HepG2 (cell line): Measurements from ENCODE around the gene ZMYND8. TPM values are rescaled to one million over a fixed set of nuclear protein-coding genes. Genes with fewer than 3 reads are reported as not detected.
A peak's percentile ranks its signal among the peaks of the same experiment; 100 is the strongest.

Experiments used
- CC2D1A ChIP-seq: sonication (generic); formaldehyde crosslinking; IDR thresholded peaks from 2 replicates; pipeline ENCODE4 v1.8.1; 2023; ENCODE audit warnings: mild to moderate bottlenecking, missing genetic modification reagents
- CHD2 ChIP-seq: IDR thresholded peaks from 2 replicates; pipeline ENCODE4 v1.6.1; 2011; ENCODE audit warnings: low read depth, low read length, improper control_type of control experiment
- EED ChIP-seq: sonication (generic); formaldehyde crosslinking; IDR thresholded peaks from 2 replicates; pipeline ENCODE4 v1.5.0; 2020; ENCODE audit warnings: mild to moderate bottlenecking, missing genetic modification reagents
- HNF4G ChIP-seq, 2 experiments: sonication (generic) in 1 of 2; formaldehyde crosslinking in 1 of 2; IDR thresholded peaks; 2 replicates each; pipeline versions ENCODE4 v1.4.0 to v1.6.1; 2011 to 2020; ENCODE audit warnings: borderline replicate concordance in 2 of 2, low read depth in 2 of 2, mild to moderate bottlenecking in 2 of 2, low read length in 1 of 2, missing genetic modification reagents in 1 of 2, moderate library complexity in 1 of 2
- KDM2A ChIP-seq: sonication (generic); formaldehyde crosslinking; IDR thresholded peaks from 2 replicates; pipeline ENCODE4 v1.4.0; 2020; ENCODE audit warnings: low read depth, missing genetic modification reagents, borderline replicate concordance
- KLF11 ChIP-seq: IDR thresholded peaks from 2 replicates; pipeline ENCODE4 v1.6.1; 2016; ENCODE audit warnings: missing compliant biosample characterization
- MIXL1 ChIP-seq: IDR thresholded peaks from 2 replicates; pipeline ENCODE4 v1.6.1; 2016
- MYNN ChIP-seq: sonication (generic); formaldehyde crosslinking; IDR thresholded peaks from 2 replicates; pipeline ENCODE4 v1.4.0; 2020; ENCODE audit warnings: mild to moderate bottlenecking, low read depth, missing genetic modification reagents
- NFKBIZ ChIP-seq: IDR thresholded peaks from 2 replicates; pipeline ENCODE4 v1.6.1; 2018; ENCODE audit warnings: missing genetic modification reagents, missing compliant biosample characterization
- PAF1 ChIP-seq: IDR thresholded peaks from 2 replicates; pipeline ENCODE4 v1.6.1; 2016; ENCODE audit warnings: missing genetic modification reagents, missing compliant biosample characterization
- PHF21A ChIP-seq: sonication (generic); formaldehyde crosslinking; IDR thresholded peaks from 2 replicates; pipeline ENCODE4 v1.5.0; 2020; ENCODE audit warnings: mild to moderate bottlenecking, missing genetic modification reagents
- POLR2AphosphoS5 ChIP-seq: IDR thresholded peaks from 2 replicates; pipeline ENCODE4 v1.6.1; 2012; ENCODE audit warnings: low read depth, low read length
- PPARG ChIP-seq: conservative IDR thresholded peaks from 2 replicates; pipeline ENCODE4 v1.6.1; 2016; ENCODE audit warnings: missing biosample characterization, missing genetic modification reagents
- SYNCRIP ChIP-seq: fragments of 200-400 bp; formaldehyde crosslinking; IDR thresholded peaks from 2 replicates; pipeline ENCODE4 v1.6.1; 2018; ENCODE audit warnings: mild to moderate bottlenecking, low read depth, low read length; ENCODE audit not compliant: insufficient read depth
- U2AF1 ChIP-seq: fragments of 200-400 bp; formaldehyde crosslinking; optimal IDR thresholded peaks from 2 replicates; pipeline ENCODE3; 2017; ENCODE audit warnings: mild to moderate bottlenecking, low read depth, low read length
- ZNF138 ChIP-seq: sonication (generic); formaldehyde crosslinking; IDR thresholded peaks from 2 replicates; pipeline ENCODE4 v1.5.0; 2020; ENCODE audit warnings: mild to moderate bottlenecking, low read depth, missing genetic modification reagents
- ZNF274 ChIP-seq: sonication (generic); formaldehyde crosslinking; IDR thresholded peaks from 2 replicates; pipeline ENCODE4 v1.5.1; 2020; ENCODE audit warnings: mild to moderate bottlenecking, missing genetic modification reagents
- ZNF317 ChIP-seq: sonication (generic); formaldehyde crosslinking; IDR thresholded peaks from 2 replicates; pipeline ENCODE4 v1.5.0; 2020; ENCODE audit warnings: mild to moderate bottlenecking, missing genetic modification reagents
- ZNF766 ChIP-seq: sonication (generic); formaldehyde crosslinking; IDR thresholded peaks from 2 replicates; pipeline ENCODE4 v1.5.0; 2020; ENCODE audit warnings: missing genetic modification reagents, borderline replicate concordance
- ZSCAN30 ChIP-seq: sonication (generic); formaldehyde crosslinking; IDR thresholded peaks from 2 replicates; pipeline ENCODE4 v1.5.0; 2020; ENCODE audit warnings: mild to moderate bottlenecking, missing genetic modification reagents
- polyA plus RNA-seq, 8 experiments: library from polyadenylated mRNA; depleted of rRNA in 3 of 8; stranded (reverse) in 7 of 8; unstranded in 1 of 8; fragments of >200 nt; fragmentation: Illumina TruSeq in 4 of 8; extraction: Trizol in 4 of 8; gene quantifications; 2 replicates each; pipeline versions ENCODE4 v1.2.1 to v1.2.3, GENCODE V29; 2011 to 2016; ENCODE audit warnings: low read depth in 4 of 8, missing spikeins in 1 of 8, mixed read lengths in 1 of 8; ENCODE audit not compliant: insufficient read depth in 1 of 8
- total RNA-seq, 5 experiments: library from RNA; depleted of rRNA; stranded (reverse); fragments of >200 nt; fragmentation: Illumina TruSeq; extraction: Trizol; gene quantifications; 2 replicates each; pipeline ENCODE4 v1.2.3, GENCODE V29; 2016; ENCODE audit warnings: low read depth in 1 of 5
- TF ChIP-seq, protein P1 (sequence below): sonication (generic); formaldehyde crosslinking; IDR thresholded peaks from 2 replicates; pipeline ENCODE4 v1.5.0; 2020; ENCODE audit warnings: mild to moderate bottlenecking, missing genetic modification reagents
- TF ChIP-seq, protein P2 (sequence below): sonication (generic); formaldehyde crosslinking; IDR thresholded peaks from 2 replicates; pipeline ENCODE4 v1.4.0; 2020; ENCODE audit warnings: mild to moderate bottlenecking, missing genetic modification reagents
- TF ChIP-seq, protein P3 (sequence below): sonication (generic); formaldehyde crosslinking; IDR thresholded peaks from 2 replicates; pipeline ENCODE4 v1.4.0; 2020; ENCODE audit warnings: mild to moderate bottlenecking, missing genetic modification reagents
- TF ChIP-seq, protein P4 (sequence below): IDR thresholded peaks from 2 replicates; pipeline ENCODE4 v1.6.1; 2018; ENCODE audit warnings: missing genetic modification reagents, mild to moderate bottlenecking, missing compliant biosample characterization
- TF ChIP-seq, protein P5 (sequence below): sonication (generic); formaldehyde crosslinking; IDR thresholded peaks from 2 replicates; pipeline ENCODE4 v1.5.1; 2020; ENCODE audit warnings: mild to moderate bottlenecking, missing genetic modification reagents, borderline replicate concordance
- TF ChIP-seq, protein P6 (sequence below): sonication (generic); formaldehyde crosslinking; conservative IDR thresholded peaks from 2 replicates; pipeline ENCODE4 v1.4.0; 2020; ENCODE audit warnings: missing genetic modification reagents

Gene ZMYND8
- total and polyA plus RNA-seq, 2 of the 13 experiments (the other 11 are each of a cell fraction or from before 2014, with no cell fraction given): 53.9 to 84.7 TPM

DNA sequence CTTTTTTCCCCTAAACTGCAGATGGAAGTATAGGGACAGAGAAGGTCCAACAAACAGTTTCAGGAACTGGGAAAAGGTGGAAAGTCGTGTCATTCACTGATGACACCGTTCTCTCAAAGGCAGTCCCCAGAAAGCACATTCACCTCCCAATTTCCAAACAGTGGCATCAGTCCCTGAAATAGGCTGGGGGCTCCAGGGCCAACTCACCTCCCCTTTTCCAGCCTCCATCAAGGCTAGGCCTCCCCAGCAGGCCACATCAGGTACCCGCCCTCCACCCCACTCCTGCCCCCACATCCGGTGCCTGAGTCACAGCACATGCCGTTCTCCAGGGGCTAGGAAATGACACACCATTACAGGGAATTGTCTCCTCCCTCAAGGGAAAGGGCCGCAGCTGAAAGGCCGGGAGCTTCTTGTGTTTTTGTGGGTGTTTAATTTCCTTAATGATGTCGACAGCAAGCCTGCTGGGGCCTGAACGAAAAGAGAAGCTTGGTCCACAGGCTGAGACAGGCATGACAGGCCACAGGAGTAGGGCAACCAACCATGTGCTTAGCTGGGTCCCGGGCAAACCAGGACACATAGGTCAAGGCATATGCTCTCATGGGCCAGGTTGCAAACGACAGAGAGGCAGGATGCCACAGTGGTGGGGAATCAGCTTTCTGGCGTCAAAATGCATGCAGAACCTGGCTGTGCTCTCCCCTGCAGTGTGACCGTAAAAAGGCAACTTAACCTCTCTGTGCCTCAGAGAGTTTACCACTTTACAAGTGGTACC is 39.2 kb downstream of the ZMYND8 start (continued):
- TF ChIP-seq, protein P1, sequence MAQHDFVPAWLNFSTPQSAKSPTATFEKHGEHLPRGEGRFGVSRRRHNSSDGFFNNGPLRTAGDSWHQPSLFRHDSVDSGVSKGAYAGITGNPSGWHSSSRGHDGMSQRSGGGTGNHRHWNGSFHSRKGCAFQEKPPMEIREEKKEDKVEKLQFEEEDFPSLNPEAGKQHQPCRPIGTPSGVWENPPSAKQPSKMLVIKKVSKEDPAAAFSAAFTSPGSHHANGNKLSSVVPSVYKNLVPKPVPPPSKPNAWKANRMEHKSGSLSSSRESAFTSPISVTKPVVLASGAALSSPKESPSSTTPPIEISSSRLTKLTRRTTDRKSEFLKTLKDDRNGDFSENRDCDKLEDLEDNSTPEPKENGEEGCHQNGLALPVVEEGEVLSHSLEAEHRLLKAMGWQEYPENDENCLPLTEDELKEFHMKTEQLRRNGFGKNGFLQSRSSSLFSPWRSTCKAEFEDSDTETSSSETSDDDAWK (CRISPR knock-in tag): no peak
- TF ChIP-seq U2AF1 (no peak), KDM2A (CRISPR knock-in tag) (no peak), PHF21A (CRISPR knock-in tag) (no peak), SYNCRIP (no peak), MIXL1 (no peak), POLR2AphosphoS5 (no peak), CC2D1A (CRISPR knock-in tag) (no peak), CHD2 (no peak), KLF11 (CRISPR knock-in tag) (no peak), ZNF317 (CRISPR knock-in tag) (no peak), EED (CRISPR knock-in tag) (no peak), ZNF766 (CRISPR knock-in tag) (no peak), PAF1 (no peak), ZNF274 (CRISPR knock-in tag) (no peak), ZNF138 (CRISPR knock-in tag) (no peak), ZSCAN30 (CRISPR knock-in tag) (no peak), PPARG (CRISPR knock-in tag) (no peak), MYNN (CRISPR knock-in tag) (no peak), NFKBIZ (CRISPR knock-in tag) (no peak), HNF4G (IDR thresholded peaks at IDR 0.05; ENCODE audit: borderline replicate concordance, low read depth, low read length) (no peak), HNF4G (CRISPR knock-in tag; IDR thresholded peaks at IDR 0.05; ENCODE audit: borderline replicate concordance, low read depth) (no peak)
- TF ChIP-seq, protein P2, sequence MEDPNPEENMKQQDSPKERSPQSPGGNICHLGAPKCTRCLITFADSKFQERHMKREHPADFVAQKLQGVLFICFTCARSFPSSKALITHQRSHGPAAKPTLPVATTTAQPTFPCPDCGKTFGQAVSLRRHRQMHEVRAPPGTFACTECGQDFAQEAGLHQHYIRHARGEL (CRISPR knock-in tag): no peak
- TF ChIP-seq, protein P3, sequence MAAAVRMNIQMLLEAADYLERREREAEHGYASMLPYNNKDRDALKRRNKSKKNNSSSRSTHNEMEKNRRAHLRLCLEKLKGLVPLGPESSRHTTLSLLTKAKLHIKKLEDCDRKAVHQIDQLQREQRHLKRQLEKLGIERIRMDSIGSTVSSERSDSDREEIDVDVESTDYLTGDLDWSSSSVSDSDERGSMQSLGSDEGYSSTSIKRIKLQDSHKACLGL (CRISPR knock-in tag): no peak
- TF ChIP-seq, protein P4, sequence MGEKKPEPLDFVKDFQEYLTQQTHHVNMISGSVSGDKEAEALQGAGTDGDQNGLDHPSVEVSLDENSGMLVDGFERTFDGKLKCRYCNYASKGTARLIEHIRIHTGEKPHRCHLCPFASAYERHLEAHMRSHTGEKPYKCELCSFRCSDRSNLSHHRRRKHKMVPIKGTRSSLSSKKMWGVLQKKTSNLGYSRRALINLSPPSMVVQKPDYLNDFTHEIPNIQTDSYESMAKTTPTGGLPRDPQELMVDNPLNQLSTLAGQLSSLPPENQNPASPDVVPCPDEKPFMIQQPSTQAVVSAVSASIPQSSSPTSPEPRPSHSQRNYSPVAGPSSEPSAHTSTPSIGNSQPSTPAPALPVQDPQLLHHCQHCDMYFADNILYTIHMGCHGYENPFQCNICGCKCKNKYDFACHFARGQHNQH (CRISPR knock-in tag): 0 out of 2 replicates have a peak, but pooled peaks have one; percentile 11
- TF ChIP-seq, protein P5, sequence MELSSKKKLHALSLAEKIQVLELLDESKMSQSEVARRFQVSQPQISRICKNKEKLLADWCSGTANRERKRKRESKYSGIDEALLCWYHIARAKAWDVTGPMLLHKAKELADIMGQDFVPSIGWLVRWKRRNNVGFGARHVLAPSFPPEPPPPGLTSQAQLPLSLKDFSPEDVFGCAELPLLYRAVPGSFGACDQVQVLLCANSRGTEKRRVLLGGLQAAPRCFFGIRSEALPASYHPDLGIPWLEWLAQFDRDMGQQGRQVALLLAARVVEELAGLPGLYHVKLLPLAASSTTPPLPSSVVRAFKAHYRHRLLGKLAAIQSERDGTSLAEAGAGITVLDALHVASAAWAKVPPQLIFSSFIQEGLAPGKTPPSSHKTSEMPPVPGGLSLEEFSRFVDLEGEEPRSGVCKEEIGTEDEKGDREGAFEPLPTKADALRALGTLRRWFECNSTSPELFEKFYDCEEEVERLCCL: no peak
- TF ChIP-seq, protein P6, sequence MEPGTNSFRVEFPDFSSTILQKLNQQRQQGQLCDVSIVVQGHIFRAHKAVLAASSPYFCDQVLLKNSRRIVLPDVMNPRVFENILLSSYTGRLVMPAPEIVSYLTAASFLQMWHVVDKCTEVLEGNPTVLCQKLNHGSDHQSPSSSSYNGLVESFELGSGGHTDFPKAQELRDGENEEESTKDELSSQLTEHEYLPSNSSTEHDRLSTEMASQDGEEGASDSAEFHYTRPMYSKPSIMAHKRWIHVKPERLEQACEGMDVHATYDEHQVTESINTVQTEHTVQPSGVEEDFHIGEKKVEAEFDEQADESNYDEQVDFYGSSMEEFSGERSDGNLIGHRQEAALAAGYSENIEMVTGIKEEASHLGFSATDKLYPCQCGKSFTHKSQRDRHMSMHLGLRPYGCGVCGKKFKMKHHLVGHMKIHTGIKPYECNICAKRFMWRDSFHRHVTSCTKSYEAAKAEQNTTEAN: no peak
